ENCODE measurements around the gene METTL14. TPM values are rescaled to one million over a fixed set of nuclear protein-coding genes. Genes with fewer than 3 reads are reported as not detected.

METTL14 gene
- 11.2 to 18.2 TPM (median 16.1 TPM) in 5 replicates for total RNA-seq (2022; extraction: Qiagen RNA extraction)

DNA sequence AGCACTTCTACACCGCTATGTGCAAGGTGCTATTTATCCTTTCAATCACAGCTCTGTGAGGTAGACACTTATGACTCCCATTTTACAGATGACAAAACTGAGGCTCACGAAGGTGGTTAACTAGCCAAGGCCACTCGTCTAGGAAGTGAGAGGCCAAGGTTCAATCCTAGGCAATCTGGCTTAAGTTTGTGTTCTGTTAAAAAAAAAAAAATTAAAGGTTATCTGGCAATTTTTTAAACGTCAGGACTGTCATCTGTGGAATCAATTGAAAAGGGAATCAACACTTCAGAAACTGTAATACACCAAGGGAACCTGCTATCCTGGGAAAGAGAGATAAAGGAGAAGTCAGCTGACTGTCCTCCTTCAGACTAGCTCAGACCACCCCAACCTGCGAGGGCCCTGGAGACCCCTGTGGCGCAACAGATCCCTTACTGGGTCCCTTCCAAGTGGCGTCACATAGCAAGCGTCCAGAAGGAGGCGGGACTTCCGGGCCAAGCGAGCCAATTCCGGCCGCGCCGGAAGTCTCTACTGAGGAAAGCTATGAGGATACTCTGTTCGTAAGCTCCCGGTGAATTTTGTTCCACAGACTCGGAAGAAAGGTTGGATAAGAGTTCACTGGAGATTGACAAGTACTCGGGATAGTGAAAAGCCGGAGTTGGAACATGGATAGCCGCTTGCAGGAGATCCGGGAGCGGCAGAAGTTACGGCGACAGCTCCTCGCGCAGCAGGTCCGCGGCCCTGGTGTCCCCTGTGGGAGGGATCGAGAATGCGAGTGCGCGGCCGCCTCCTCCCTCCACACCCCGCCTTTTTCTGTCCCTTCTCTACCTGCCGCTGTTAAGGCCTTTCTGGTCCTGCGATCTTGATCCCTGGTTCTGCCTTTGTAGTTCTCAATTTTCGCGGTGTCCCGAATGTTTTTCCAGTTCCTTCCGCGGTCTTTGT, at the start of gene METTL14:
TSS of gene METTL14 (plus strand) at position 520 of the 939 bp plus-strand sequence. CDS start at position 663, 143 bp downstream.

Other genes starting within 250 kb of the METTL14 start
- gene SEC24D, start 150.7 kb downstream of the METTL14 start, total RNA-seq (2022; extraction: Qiagen RNA extraction), result 12.2 to 17.4 TPM (median 14.8 TPM) in 5 replicates
- gene SYNPO2, start 203.5 kb downstream of the METTL14 start, total RNA-seq (2022; extraction: Qiagen RNA extraction), result 0.72 to 1.0 TPM (median 0.92 TPM) in 5 replicates

Measured in A549 treated with Mapracorat at 1 μM for 4 hours (cell line).